LoVo (cell line): ENCODE data around the gene HOXA2.

ENCODE experiments used
- DNase-seq: peaks from one replicate; pipeline ENCODE4 v3.0.0-alpha.2; 2016; ENCODE audit warnings: low spot score

The HOXA2 gene

GRCh38 chr7:27124902-27125689 lies 22.6 kb upstream of the HOXA2 start:
- no peak for DNase-seq

- DNase-seq, result no peak
Measured at GRCh38 chr7:27124096-27124901, 21.8 kb upstream of the HOXA2 start.

GRCh38 chr7:27123477-27124053 lies 21.1 kb upstream of the HOXA2 start:
- DNase-seq, result no peak

- no peak for DNase-seq
Measured at GRCh38 chr7:27123007-27123476, 20.6 kb upstream of the HOXA2 start.

GRCh38 chr7:27122077-27122910 lies 19.8 kb upstream of the HOXA2 start:
- DNase-seq, result peak; percentile 70

- no peak for DNase-seq
Measured at GRCh38 chr7:27121684-27122076, 19.2 kb upstream of the HOXA2 start.

- DNase-seq, result no peak
Measured at GRCh38 chr7:27119412-27119911, 17.0 kb upstream of the HOXA2 start.

- no peak for DNase-seq
Measured at GRCh38 chr7:27118580-27118979, 16.1 kb upstream of the HOXA2 start.

GRCh38 chr7:27117887-27118491 lies 15.5 kb upstream of the HOXA2 start:
- no peak for DNase-seq

- no peak for DNase-seq
Measured at GRCh38 chr7:27116962-27117886, 14.7 kb upstream of the HOXA2 start.

GRCh38 chr7:27116031-27116961 lies 13.8 kb upstream of the HOXA2 start:
- no peak for DNase-seq

GRCh38 chr7:27115221-27116026 lies 12.9 kb upstream of the HOXA2 start:
- peak; percentile 93 for DNase-seq

- no peak for DNase-seq
Measured at GRCh38 chr7:27114881-27115220, 12.4 kb upstream of the HOXA2 start.

- no peak for DNase-seq
Measured at GRCh38 chr7:27113991-27114769, 11.7 kb upstream of the HOXA2 start.

GRCh38 chr7:27112955-27113949 lies 10.8 kb upstream of the HOXA2 start:
- DNase-seq, result no peak

GRCh38 chr7:27112361-27112760 lies 9.9 kb upstream of the HOXA2 start:
- no peak for DNase-seq
